SK-N-DZ (cell line): Measurements from ENCODE around the gene AIG1.

Source experiments
- DNase-seq: peaks from one replicate; pipeline ENCODE4 v3.0.0-alpha.2; 2015; ENCODE audit warnings: low spot score

AIG1 gene

GRCh38 chr6:143362192-143362558, 301.5 kb downstream of the AIG1 start:
- DNase-seq: no peak

- DNase-seq: no peak
Observed at GRCh38 chr6:143363299-143363698, 302.6 kb downstream of the AIG1 start.

GRCh38 chr6:143368426-143368825, 307.7 kb downstream of the AIG1 start:
- DNase-seq: no peak

DNA sequence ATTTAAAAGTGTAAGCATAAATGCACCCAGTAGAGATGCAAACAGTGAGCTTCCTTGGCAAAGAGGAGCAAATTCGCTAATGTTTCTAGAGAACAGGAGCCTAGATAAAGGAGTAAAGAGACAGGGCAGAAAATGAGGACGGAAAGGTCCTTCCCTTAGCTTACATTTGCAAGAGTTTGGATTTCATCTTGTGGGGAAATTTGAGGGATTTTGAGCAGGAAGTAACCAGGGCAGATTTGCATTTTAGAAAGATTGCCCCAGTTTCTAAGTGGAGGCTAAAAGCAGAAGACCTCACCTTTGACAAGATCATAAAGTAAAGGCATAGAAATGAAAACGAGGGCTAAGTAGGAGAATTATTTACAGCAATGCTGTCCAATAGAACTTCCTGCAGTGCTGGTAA, 309.3 kb downstream of the AIG1 start:
- DNase-seq: no peak

- DNase-seq: no peak
Observed at GRCh38 chr6:143370812-143371370, 310.2 kb downstream of the AIG1 start.

- DNase-seq: no peak
Observed at GRCh38 chr6:143372199-143372882, 311.7 kb downstream of the AIG1 start.

GRCh38 chr6:143374014-143374413, 313.3 kb downstream of the AIG1 start:
- no peak for DNase-seq

DNA sequence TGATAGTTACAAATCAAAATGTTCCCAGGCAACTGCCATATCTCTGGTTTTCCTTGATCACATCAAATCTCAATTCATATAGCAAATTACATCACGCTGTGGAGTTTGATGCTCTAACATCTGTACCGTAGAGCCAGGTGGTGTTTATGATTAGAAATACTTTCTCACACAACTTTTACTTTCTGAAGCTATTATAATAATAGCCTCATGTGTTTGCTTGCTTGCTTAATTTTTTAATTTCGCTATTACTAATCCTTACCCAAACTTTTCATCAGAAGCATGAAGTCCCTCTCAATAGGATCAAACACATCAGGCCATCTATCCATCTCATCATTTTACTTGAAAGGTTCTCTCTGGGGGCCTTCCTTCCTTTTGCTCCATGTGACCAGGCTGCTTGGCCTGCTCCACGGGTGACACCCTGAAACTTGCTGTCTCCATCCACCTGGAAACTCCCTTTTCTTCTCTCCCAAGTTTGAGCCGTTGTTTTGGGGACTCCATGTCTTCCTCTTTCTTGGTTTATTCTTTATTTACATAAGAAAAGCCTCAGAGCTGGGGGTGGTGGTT, 314.4 kb downstream of the AIG1 start:
- no peak for DNase-seq

DNA sequence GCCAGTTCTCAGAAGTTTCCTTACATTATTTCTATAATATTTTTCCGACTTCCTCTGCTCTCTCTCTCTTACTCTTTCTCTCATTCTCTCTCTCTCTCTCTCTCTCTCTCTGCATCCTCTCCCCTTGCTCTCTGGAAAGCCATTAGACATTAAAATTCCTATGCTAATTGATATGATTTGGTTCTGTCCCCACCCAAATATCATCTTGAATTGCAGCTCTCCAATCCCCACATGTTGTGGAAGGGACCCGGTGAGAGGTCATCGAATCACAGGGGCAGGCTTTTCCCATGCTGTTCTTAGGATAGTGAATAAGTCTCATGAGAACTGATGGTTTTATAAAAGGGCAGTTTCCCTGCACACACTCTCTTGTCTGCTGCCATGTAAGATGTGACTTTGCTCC, 315.7 kb downstream of the AIG1 start:
- no peak for DNase-seq

GRCh38 chr6:143376861-143377260, 316.2 kb downstream of the AIG1 start:
- no peak for DNase-seq

- DNase-seq: no peak
Observed at GRCh38 chr6:143385636-143386035, 324.9 kb downstream of the AIG1 start.

DNA sequence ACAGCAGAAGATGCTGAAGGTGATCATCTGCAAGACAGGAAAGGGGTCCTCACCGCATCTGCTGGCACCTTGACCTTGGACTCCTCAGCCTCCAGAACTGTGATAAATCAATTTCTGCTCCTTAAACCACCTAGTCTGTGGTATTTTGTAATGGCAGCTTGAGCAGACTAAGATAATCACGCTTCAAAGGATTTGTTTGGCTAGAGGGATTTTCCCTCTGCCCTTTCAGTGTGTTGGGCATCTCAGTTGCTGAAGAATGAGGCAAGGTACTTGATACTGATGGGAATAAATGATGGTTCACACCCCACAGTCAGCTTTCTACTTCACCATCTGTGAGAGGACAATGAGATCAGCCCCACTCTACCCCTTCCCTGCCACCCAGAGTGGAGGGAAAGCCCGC, 329.6 kb downstream of the AIG1 start:
- no peak for DNase-seq
